Peyer's patch (tissue), 4 donors: ENCODE results near the gene UBXN6.

Experiments used
- CTCF ChIP-seq, 6 experiments: fragments of 450-650 bp in 4 of 6; fragments of 200-600 bp in 2 of 6; sonication (generic) in 1 of 6; IDR thresholded peaks; one replicate each; pipeline ENCODE4 v1.5.1; 2017 to 2019; ENCODE audit warnings: antibody characterized with exemption in 6 of 6, mild to moderate bottlenecking in 3 of 6, moderate library complexity in 1 of 6
- POLR2A ChIP-seq, 2 donors: fragments of 450-650 bp; IDR thresholded peaks; one replicate each; pipeline ENCODE4 v1.5.1; 2017; ENCODE audit warnings: antibody characterized with exemption in 2 of 2, mild to moderate bottlenecking in 2 of 2, moderate library complexity in 2 of 2

GRCh38 chr19:4403005-4403761, 54.4 kb downstream of the UBXN6 start:
- TF ChIP-seq POLR2A (IDR thresholded peaks at IDR 0.05) (no peak), CTCF (IDR thresholded peaks at IDR 0.05) (no peak)
